GM18951 (cell line): ENCODE data around the gene NCK1.

Experiments used
- POLR2A ChIP-seq: IDR thresholded peaks from 4 replicates; pipeline ENCODE4 v1.6.1; 2011; ENCODE audit warnings: mild to moderate bottlenecking; ENCODE audit not compliant: insufficient read length, insufficient read depth; ENCODE audit errors: extremely low read depth
- in situ Hi-C: fragments of 300-500 bp; cut with MboI; formaldehyde crosslinking; loops from one replicate; pipeline ENCODE4 v1.12.0; 2022; ENCODE audit warnings: low sequenced_read_pairs, mixed read lengths, inconsistent platforms; ENCODE audit not compliant: unreplicated experiment

The NCK1 gene

DNA sequence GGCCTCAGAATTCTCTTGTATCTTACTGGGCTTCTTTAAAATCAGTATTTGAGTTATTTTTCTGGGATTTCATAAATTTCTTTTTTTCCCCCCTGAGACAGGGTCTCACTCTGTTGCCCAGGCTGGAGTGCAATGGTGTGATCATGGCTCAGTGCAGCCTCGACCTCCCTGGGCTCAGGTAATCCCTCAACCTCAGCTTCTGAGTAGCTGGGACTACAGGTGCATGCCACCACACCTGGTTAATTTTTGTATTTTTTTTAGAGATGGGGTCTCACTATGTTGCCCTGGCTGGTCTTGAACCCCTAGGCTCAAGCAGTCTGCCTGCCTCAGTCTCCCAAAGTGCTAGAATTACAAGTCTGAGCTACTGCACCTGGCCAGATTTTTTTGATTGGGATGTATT is 43.5 kb downstream of the NCK1 start:
- TF ChIP-seq POLR2A: no peak
- in situ Hi-C loops: no loop called here

DNA sequence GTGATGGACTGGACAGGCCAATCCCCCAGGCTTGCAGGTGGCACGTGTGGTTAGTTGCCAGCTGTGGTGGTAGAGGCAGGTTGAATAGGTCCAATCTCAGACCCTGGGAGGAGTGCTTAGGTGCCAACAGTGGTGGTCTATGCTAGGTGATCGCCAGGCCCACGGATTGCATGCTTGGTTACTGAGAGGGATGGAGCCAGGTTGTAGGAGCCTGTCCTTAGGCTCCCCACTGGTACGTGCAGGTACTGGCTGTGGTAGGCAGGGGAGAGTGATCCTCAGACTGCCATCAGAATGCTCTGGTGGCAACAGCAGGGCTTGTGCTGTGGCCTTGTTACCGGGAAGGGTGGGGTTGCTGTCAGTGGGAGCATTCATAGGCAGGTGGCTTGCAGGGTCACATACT is 44.7 kb downstream of the NCK1 start:
- in situ Hi-C loops: no loop called here
- no peak for TF ChIP-seq POLR2A

- TF ChIP-seq POLR2A: no peak
- in situ Hi-C loops: no loop called here
Measured at GRCh38 chr3:136908297-136908696, 46.3 kb downstream of the NCK1 start.

DNA sequence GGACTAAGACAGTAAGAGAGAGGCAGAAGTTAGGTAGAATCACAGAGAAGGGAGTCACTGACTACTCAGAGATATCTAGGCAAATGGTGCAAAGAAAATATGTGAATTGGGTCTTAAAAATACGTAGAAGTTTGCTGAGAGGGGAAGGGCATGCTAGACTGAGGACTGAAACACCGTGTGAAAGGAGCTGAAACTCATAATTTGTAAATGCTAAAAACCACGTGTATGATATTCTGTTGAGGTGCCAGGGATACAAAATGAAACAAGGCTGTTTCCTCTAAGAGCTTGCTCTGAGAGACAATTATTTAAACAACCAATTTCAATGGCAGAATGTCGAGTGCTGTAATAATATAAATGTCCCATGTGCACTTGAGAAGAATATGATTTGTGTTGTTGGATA is 47.2 kb downstream of the NCK1 start:
- no peak for TF ChIP-seq POLR2A
- in situ Hi-C loops: no loop called here

- TF ChIP-seq POLR2A: no peak
Measured at GRCh38 chr3:136910697-136911096, 48.7 kb downstream of the NCK1 start.

GRCh38 chr3:136913168-136913567 is 51.2 kb downstream of the NCK1 start:
- in situ Hi-C loops: no loop called here
- no peak for TF ChIP-seq POLR2A

More at GRCh38 chr3:136910697-136911096, 48.7 kb downstream of the NCK1 start:
- in situ Hi-C loops: no loop called here

DNA sequence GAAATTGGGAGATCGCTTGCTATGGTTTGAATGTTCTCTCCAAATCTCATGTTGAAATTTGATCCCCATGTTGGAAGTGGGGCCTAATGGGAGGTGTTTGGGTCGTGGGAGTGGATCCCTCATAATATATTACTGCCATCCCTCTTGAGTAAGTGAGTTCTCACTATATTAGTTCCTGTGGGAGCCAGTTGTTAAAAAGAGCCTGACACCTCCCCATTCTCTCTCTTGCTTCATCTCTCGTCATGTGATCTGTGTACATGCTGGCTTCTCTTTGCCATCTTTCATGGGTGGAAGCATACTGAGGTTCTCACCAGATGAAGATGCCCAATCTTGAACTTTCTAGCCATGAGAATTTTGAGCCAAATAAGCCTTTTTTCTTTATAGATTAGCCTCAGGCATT is 52.7 kb downstream of the NCK1 start:
- in situ Hi-C loops: no loop called here
- TF ChIP-seq POLR2A: no peak

DNA sequence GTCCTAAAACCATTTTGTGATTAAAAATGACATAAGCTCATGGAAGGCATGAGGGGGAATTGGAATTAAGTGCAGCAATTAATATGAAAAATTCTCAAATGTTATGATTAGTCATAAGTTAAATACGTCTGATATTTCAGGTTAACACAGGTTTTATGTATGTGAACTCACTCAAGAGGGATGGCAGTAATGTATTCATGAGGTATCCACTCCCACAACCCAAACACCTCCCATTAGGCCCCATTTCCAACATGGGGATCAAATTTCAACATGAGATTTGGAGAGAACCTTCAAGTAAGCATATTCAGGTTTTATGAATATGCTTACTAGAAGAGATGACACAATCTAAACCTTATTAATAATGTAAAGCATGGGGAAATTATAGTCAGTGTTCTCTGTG is 54.2 kb downstream of the NCK1 start:
- no peak for TF ChIP-seq POLR2A
- in situ Hi-C loops: no loop called here

GRCh38 chr3:136919799-136920580 is 58.0 kb downstream of the NCK1 start:
- in situ Hi-C loops: no loop called here
- TF ChIP-seq POLR2A: no peak

DNA sequence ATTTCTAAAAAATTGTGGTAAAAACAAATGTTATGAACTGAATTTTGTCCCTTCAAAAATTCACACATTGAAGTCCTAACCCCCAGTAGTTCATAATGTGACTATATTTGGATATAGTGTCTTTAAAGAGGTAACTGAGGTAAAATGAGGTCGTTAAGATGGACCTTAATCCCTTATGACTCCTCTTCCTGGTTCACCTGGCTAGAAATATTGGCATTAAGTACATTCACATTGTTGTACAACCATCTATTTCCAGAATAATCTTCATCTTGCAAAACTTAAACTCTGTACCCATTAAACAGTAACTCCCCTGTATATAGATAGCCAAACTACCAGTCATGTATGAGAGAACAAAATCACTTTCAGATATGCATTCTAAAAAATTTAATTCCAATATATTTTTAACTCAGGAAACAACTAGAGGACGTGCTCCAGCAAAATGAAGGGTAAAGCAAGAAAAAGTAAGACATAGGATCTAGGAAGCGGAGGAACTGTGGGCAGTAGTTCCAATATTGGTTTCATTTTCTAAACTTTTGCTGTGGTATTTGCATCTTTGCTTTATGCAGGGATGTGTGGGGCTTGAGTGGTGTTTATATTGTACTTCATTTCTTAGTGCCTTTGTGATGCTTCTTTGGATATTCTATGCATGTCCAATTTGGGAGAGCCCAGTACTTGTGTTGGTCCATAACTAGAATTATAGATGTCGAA is 59.0 kb downstream of the NCK1 start:
- no peak for TF ChIP-seq POLR2A
- in situ Hi-C loops: no loop called here

GRCh38 chr3:136925425-136926190 is 63.6 kb downstream of the NCK1 start:
- no peak for TF ChIP-seq POLR2A
- in situ Hi-C loops: no loop called here

- TF ChIP-seq POLR2A: no peak
- in situ Hi-C loops: no loop called here
Measured at GRCh38 chr3:136928240-136928639, 66.2 kb downstream of the NCK1 start.

- in situ Hi-C loops: no loop called here
- no peak for TF ChIP-seq POLR2A
Measured at GRCh38 chr3:136929977-136930670, 68.1 kb downstream of the NCK1 start.
